ENCODE results near the gene TOX2. TPM values are rescaled to one million over a fixed set of nuclear protein-coding genes. Genes with fewer than 3 reads are reported as not detected.

TOX2 gene
- total and polyA plus RNA-seq, 2 of the 4 experiments (the other 2 are of a cell fraction), result 1.3 to 17.5 TPM

DNA sequence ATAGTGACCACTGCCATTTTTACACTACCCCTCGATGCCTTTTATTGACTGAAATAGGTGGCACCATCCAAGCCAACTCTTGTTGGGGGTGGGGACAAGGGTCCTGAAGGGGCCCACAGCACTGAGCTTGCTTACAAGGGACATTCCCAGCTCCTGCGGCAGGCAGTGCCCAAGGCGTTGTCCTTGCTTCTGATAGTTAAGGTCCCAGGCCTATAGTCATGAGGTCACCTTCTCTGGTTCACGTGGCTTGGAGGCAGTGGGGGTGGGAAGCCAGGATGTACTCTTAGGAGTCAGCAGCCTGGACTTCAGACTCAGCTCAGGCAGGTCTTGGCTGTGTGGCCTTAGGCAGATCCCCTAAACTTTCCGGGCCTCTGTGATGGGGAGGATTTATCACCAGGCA, 48.6 kb downstream of the TOX2 start:
- CTCF ChIA-PET, result no interaction called here
- H4K20me1 ChIP-seq (ENCODE audit: insufficient read depth, low read length), result peaks cover 30% of the 10 kb centered on the region; the same call in 1 of the 2 replicates
- no peak overlapping the region for H3K23ac ChIP-seq (ENCODE audit: low read depth, low read length)
- H4K8ac ChIP-seq (ENCODE audit: low read depth in 2 of 2, low read length in 2 of 2), result no peak overlapping the region
- POLR2A ChIA-PET (ENCODE audit: unreplicated experiment), result no interaction called here
- no TSS peak for BruUV-seq (replicated peaks)
- no peak overlapping the region for H3K27ac ChIP-seq (ENCODE audit: insufficient read depth, low read length)
- H2AFZ ChIP-seq (replicated peaks; ENCODE audit: low read length, poor library complexity), result no peak overlapping the region
- H3K27me3 ChIP-seq (ENCODE audit: control insufficient read depth, insufficient read depth, low read length), result no peaks in the 10 kb centered on the region
- peaks cover 73 to 87% of the 10 kb centered on the region in 2 experiments for H3K79me1 ChIP-seq (ENCODE audit: low read depth in 1 of 2, low read length in 2 of 2)
- no CpG with 5 or more reads among the region's 5 CpGs for WGBS, 2 experiments (ENCODE audit: extremely low coverage in 2 of 2, insufficient read length in 1 of 2)
- peak overlapping the region; percentile 14; the same call in 1 of the 2 replicates for H2BK120ac ChIP-seq (ENCODE audit: low read depth, low read length)
- no peak overlapping the region for H3K56ac ChIP-seq (ENCODE audit: extremely low read depth, insufficient read depth, low read length)
- H4K5ac ChIP-seq (ENCODE audit: low read depth, low read length), result no peak overlapping the region
- intact Hi-C loops (cut with micrococcal nuclease), result no loop called here
- H2BK5ac ChIP-seq (ENCODE audit: low read depth, low read length, poor library complexity, severe bottlenecking), result no peak overlapping the region
- DNase-seq (peak; percentile 36), ATAC-seq (ENCODE audit: low read depth) (no peak)
- H2AK9ac ChIP-seq (replicated peaks; ENCODE audit: low read depth, low read length, poor library complexity), result peak overlapping the region; percentile 10
- H4K91ac ChIP-seq (ENCODE audit: insufficient read depth, low read depth, low read length), result no peak overlapping the region
- no peak overlapping the region for H2BK20ac ChIP-seq (ENCODE audit: low read depth, low read length)
- no peaks in the 10 kb centered on the region for H3K9me3 ChIP-seq (ENCODE audit: control insufficient read depth, insufficient read depth, low read length)
- peaks cover 58% of the 10 kb centered on the region for H3K9me1 ChIP-seq (ENCODE audit: insufficient read depth, low read length)
- TF ChIP-seq RFX5 (IDR thresholded peaks at IDR 0.05; ENCODE audit: low read depth, low read length) (no peak), SMC3 (IDR thresholded peaks at IDR 0.05; ENCODE audit: low read depth, low read length) (no peak), MXI1 (IDR thresholded peaks at IDR 0.05; ENCODE audit: borderline replicate concordance, low read depth, low read length) (no peak), BHLHE40 (IDR thresholded peaks at IDR 0.05; ENCODE audit: low read depth, low read length) (no peak), NFE2L2 (IDR thresholded peaks at IDR 0.05; ENCODE audit: low read depth, low read length) (no peak), RAD21 (IDR thresholded peaks at IDR 0.05; ENCODE audit: low read length) (no peak), MAZ (IDR thresholded peaks at IDR 0.05; ENCODE audit: borderline replicate concordance, low read depth, low read length) (no peak), POLR2A (IDR thresholded peaks at IDR 0.05; ENCODE audit: low read depth, low read length) (no peak), CHD1 (IDR thresholded peaks at IDR 0.05; ENCODE audit: low read depth, low read length) (no peak), FOS (IDR thresholded peaks at IDR 0.05; ENCODE audit: low read depth, low read length) (no peak)
- TF ChIP-seq, protein P1, sequence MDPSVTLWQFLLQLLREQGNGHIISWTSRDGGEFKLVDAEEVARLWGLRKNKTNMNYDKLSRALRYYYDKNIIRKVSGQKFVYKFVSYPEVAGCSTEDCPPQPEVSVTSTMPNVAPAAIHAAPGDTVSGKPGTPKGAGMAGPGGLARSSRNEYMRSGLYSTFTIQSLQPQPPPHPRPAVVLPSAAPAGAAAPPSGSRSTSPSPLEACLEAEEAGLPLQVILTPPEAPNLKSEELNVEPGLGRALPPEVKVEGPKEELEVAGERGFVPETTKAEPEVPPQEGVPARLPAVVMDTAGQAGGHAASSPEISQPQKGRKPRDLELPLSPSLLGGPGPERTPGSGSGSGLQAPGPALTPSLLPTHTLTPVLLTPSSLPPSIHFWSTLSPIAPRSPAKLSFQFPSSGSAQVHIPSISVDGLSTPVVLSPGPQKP (IDR thresholded peaks at IDR 0.05; ENCODE audit: borderline replicate concordance, low read depth, low read length), result no peak
- TF ChIP-seq, protein P2, sequence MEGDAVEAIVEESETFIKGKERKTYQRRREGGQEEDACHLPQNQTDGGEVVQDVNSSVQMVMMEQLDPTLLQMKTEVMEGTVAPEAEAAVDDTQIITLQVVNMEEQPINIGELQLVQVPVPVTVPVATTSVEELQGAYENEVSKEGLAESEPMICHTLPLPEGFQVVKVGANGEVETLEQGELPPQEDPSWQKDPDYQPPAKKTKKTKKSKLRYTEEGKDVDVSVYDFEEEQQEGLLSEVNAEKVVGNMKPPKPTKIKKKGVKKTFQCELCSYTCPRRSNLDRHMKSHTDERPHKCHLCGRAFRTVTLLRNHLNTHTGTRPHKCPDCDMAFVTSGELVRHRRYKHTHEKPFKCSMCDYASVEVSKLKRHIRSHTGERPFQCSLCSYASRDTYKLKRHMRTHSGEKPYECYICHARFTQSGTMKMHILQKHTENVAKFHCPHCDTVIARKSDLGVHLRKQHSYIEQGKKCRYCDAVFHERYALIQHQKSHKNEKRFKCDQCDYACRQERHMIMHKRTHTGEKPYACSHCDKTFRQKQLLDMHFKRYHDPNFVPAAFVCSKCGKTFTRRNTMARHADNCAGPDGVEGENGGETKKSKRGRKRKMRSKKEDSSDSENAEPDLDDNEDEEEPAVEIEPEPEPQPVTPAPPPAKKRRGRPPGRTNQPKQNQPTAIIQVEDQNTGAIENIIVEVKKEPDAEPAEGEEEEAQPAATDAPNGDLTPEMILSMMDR (conservative IDR thresholded peaks at IDR 0.05; ENCODE audit: low read depth, low read length), result no peak
- no peak overlapping the region for H3K9ac ChIP-seq (ENCODE audit: low read depth, low read length)
- in situ Hi-C loops (cut with MboI; ENCODE audit: low sequenced_read_pairs), result no loop called here
- H3K4me2 ChIP-seq (ENCODE audit: low read depth, low read length), result no peak overlapping the region
- H3K4me1 ChIP-seq (ENCODE audit: control insufficient read depth, insufficient read depth, low read length), result peaks cover 20% of the 10 kb centered on the region
- H3K18ac ChIP-seq (ENCODE audit: low read depth, low read length), result no peak overlapping the region
- dilution Hi-C loops (cut with HindIII; ENCODE audit: low sequenced_read_pairs, unreplicated experiment), result no loop called here
- H3K14ac ChIP-seq (replicated peaks; ENCODE audit: low read depth, low read length), result no peak overlapping the region
- H2BK15ac ChIP-seq (ENCODE audit: low read depth, low read length), result no peak overlapping the region
- H3K36me3 ChIP-seq (ENCODE audit: control insufficient read depth, insufficient read depth, low read length), result no peaks in the 10 kb centered on the region
- H3K4ac ChIP-seq (ENCODE audit: low read depth, low read length), result no peak overlapping the region
- no peak overlapping the region for H3K4me3 ChIP-seq (ENCODE audit: insufficient read depth, low read depth, low read length)
- H2AK5ac ChIP-seq (ENCODE audit: low read depth, low read length), result no peak overlapping the region

Data from IMR-90 (cell line).